ENCODE measurements around the gene SNX5.

DNA sequence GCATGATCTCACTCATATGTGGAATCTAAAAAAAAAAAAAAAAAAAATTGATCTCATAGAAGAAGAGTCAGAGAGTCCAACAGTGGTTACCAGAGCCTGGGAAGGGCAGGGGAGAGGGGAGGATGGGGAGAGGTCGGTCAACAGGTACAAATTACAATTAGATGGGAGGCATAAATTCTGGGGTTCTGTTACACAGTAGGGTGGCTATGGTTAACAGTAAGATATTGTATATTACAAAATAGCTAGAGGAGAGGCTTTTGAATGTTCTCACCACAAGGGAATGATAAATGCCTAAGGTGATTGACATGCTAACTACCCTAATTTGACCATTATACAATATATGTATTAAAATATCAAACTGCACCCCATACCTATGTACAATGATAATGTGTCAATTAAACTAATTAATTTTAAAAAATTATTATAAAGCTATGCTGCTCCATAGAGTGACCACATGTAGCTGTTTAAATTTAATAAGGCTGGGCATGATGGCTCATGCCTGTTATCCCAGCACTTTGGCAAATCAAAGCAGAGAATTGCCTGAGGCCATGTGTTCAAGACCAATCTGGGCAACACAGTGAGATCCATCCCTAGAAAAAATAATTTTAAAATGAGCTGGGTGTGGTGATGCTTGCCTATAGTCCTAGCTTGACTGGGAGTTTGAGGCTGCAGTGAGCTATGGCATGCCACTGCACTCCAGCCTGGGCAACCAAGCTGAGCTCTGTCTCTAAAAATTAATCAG, 70.9 kb downstream of the SNX5 start:
- TF ChIP-seq BHLHE40 (IDR thresholded peaks at IDR 0.05; ENCODE audit: borderline replicate concordance) (no peak), ELF4 (IDR thresholded peaks at IDR 0.05) (no peak), TARDBP (IDR thresholded peaks at IDR 0.05) (no peak), FOXM1 (IDR thresholded peaks at IDR 0.05; ENCODE audit: borderline replicate concordance) (no peak), SUZ12 (IDR thresholded peaks at IDR 0.05) (no peak), NFRKB (IDR thresholded peaks at IDR 0.05) (no peak), LEF1 (IDR thresholded peaks at IDR 0.05; ENCODE audit: borderline replicate concordance) (no peak), ARNT (IDR thresholded peaks at IDR 0.05) (no peak), HDGF (IDR thresholded peaks at IDR 0.05; ENCODE audit: borderline replicate concordance) (no peak), CTBP1 (IDR thresholded peaks at IDR 0.05; ENCODE audit: borderline replicate concordance) (no peak), SP1 (IDR thresholded peaks at IDR 0.05) (no peak)
- TF ChIP-seq, protein P1, sequence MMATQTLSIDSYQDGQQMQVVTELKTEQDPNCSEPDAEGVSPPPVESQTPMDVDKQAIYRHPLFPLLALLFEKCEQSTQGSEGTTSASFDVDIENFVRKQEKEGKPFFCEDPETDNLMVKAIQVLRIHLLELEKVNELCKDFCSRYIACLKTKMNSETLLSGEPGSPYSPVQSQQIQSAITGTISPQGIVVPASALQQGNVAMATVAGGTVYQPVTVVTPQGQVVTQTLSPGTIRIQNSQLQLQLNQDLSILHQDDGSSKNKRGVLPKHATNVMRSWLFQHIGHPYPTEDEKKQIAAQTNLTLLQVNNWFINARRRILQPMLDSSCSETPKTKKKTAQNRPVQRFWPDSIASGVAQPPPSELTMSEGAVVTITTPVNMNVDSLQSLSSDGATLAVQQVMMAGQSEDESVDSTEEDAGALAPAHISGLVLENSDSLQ (IDR thresholded peaks at IDR 0.05): no peak
